Measurements from ENCODE around the gene TUBA8.
"Not testable (repeated sequence)": the region's sequence is repeated elsewhere in the genome, so short reads cannot be mapped to it uniquely, and the experiment has no call there.

DNA sequence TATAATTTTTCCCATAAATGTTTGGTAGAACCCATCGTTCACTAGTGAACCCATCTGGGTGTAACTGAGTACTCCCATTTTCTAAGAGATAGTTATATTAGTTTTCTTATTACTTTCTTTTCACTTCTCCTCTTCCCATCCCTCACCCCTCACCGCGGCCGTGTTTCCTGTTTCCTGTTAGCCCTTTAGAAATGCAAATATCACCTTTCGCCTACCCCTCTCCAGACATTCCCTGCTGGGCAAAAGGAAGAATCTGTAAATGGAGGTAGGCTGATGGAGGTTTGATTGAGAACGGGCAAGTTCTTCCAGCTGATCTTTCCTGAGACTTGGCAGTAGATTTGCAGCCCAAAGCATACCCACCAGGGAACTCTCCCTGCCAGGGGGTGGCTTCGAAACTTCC is 54.7 kb downstream of the TUBA8 start:
- TF ChIP-seq, protein P1, sequence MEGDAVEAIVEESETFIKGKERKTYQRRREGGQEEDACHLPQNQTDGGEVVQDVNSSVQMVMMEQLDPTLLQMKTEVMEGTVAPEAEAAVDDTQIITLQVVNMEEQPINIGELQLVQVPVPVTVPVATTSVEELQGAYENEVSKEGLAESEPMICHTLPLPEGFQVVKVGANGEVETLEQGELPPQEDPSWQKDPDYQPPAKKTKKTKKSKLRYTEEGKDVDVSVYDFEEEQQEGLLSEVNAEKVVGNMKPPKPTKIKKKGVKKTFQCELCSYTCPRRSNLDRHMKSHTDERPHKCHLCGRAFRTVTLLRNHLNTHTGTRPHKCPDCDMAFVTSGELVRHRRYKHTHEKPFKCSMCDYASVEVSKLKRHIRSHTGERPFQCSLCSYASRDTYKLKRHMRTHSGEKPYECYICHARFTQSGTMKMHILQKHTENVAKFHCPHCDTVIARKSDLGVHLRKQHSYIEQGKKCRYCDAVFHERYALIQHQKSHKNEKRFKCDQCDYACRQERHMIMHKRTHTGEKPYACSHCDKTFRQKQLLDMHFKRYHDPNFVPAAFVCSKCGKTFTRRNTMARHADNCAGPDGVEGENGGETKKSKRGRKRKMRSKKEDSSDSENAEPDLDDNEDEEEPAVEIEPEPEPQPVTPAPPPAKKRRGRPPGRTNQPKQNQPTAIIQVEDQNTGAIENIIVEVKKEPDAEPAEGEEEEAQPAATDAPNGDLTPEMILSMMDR (IDR thresholded peaks at IDR 0.05; ENCODE audit: low read length) = not testable (repeated sequence)
- TF ChIP-seq EZH2 (IDR thresholded peaks at IDR 0.05; ENCODE audit: borderline replicate concordance, low read length) = not testable (repeated sequence)
